Skin epidermis (tissue), 12 donors: ENCODE results near the gene CDC42SE1.
A peak's percentile ranks its signal among the peaks of the same experiment; 100 is the strongest.

Experiments
- H3K27ac ChIP-seq, 21 experiments: fragments of 200-600 bp; sonication (generic) in 11 of 21; one replicate each; pipeline ENCODE4 v1.5.0; 2020; ENCODE audit warnings: mild to moderate bottlenecking in 3 of 21, inconsistent platforms in 2 of 21, moderate library complexity in 2 of 21
- H3K4me3 ChIP-seq, 7 experiments: fragments of 200-600 bp; sonication (generic) in 2 of 7; one replicate each; pipeline ENCODE4 v1.5.0; 2020; ENCODE audit warnings: inconsistent platforms in 2 of 7, mild to moderate bottlenecking in 2 of 7, moderate library complexity in 1 of 7

Gene CDC42SE1

DNA sequence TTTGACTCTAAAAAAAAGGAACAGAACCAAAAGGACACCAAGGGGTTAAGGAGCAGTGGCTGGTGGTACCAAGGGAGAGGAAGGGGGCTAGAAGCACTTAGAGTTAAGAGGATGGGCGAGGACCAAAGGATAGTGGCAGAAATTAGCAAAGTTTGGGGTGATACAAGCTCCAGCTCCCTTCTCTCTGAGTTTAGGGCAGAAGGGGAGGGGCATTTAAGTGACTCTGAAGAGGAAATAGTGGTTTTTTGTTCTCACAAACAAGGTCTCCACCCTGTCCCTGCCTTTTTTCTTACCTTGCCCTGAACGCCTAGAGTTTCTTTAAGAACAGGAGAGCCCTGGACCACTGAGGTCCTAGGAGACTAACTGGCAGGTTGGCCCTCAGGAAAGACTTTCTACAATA is 3.3 kb downstream of the CDC42SE1 start:
- Histone ChIP-seq H3K4me3 (peak overlapping the region in 4 of 7 experiments; percentile 65 to 84 (median 82)), H3K27ac (peak overlapping the region in 19 of 21 experiments; percentile 24 to 100 (median 97))

GRCh38 chr1:151055581-151055980 is 3.8 kb downstream of the CDC42SE1 start:
- Histone ChIP-seq H3K4me3 (peak overlapping the region in 1 of 7 experiments; percentile 84), H3K27ac (peak overlapping the region in 19 of 21 experiments; percentile 6 to 100 (median 97))

DNA sequence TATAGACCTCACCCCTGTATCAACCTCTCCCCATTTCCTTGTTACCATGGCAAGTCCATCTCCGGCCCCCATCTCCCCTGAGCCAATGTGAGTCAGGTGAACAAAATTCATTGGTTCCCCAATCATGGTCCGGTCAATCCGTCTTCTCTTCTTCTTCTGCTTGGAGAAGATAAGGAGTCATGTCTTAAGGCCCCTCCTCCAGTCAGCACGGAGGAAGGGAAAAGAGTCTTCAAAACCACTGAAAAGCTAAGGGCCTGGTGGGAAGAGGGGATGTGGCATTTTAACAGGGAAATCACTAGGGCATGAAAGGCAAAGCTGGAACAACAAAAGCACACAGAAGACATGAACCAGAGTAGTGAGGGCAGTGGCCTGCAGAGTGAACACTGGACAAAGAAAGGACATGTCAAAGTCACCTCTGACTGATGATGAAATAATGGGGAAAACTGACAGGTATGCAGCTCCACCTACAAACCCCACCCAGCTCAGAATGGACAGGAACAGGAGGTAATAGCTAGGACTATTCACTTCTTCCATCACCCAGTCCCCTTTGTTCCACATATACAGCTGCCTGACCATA is 4.4 kb downstream of the CDC42SE1 start:
- H3K4me3 ChIP-seq = peak overlapping the region in 1 of 7 experiments; percentile 84
- H3K27ac ChIP-seq = peak overlapping the region in 16 of 21 experiments; percentile 6 to 100 (median 96)

- no peak overlapping the region for H3K4me3 ChIP-seq
- H3K27ac ChIP-seq = peak overlapping the region in 2 of 21 experiments; percentile 27 to 51
Observed at GRCh38 chr1:151051356-151052009, 7.9 kb downstream of the CDC42SE1 start.

GRCh38 chr1:151050051-151050688 is 9.3 kb downstream of the CDC42SE1 start:
- Histone ChIP-seq H3K4me3 (no peak overlapping the region), H3K27ac (peak overlapping the region in 1 of 21 experiments; percentile 24)

DNA sequence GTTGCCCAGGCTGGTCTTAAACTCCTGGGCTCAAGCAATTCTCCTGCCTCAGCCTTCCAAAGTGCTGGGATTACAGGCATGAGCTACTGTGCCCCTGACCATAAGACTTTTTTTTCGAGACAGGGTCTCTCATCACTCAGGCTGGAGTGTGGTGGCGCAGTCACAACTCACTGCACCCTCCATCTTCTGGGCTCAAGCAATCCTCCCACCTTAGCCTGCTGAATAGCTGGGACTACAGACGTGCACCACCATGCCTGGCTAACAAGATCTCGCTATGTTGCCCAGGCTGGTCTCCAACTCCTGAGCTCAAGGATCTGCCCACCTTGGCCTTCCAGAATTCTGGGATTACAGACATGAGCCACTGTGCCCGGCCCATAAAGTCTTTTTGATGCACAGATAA is 10.0 kb downstream of the CDC42SE1 start:
- peak overlapping the region in 3 of 21 experiments; percentile 24 to 91 (median 89) for H3K27ac ChIP-seq
- H3K4me3 ChIP-seq = no peak overlapping the region

- Histone ChIP-seq H3K4me3 (peak overlapping the region; percentile 47 to 82 (median 71)), H3K27ac (peak overlapping the region in 19 of 21 experiments; percentile 24 to 92 (median 85))
Observed at GRCh38 chr1:151048645-151049032, 10.8 kb downstream of the CDC42SE1 start.

DNA sequence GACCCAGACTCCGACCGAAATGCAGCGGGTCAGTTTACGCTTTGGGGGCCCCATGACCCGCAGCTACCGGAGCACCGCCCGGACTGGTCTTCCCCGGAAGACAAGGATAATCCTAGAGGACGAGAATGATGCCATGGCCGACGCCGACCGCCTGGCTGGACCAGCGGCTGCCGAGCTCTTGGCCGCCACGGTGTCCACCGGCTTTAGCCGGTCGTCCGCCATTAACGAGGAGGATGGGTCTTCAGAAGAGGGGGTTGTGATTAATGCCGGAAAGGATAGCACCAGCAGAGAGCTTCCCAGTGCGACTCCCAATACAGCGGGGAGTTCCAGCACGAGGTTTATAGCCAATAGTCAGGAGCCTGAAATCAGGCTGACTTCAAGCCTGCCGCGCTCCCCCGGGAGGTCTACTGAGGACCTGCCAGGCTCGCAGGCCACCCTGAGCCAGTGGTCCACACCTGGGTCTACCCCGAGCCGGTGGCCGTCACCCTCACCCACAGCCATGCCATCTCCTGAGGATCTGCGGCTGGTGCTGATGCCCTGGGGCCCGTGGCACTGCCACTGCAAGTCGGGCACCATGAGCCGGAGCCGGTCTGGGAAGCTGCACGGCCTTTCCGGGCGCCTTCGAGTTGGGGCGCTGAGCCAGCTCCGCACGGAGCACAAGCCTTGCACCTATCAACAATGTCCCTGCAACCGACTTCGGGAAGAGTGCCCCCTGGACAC is 11.3 kb downstream of the CDC42SE1 start:
- peak overlapping the region; percentile 47 to 82 (median 71) for H3K4me3 ChIP-seq
- peak overlapping the region; percentile 40 to 92 (median 85) for H3K27ac ChIP-seq

GRCh38 chr1:151047591-151047924 is 11.9 kb downstream of the CDC42SE1 start, which contains the start of gene C1orf56:
TSS of gene C1orf56 (plus strand) at chr1:151047751. CDS start at chr1:151047848, 97 bp downstream.
- Histone ChIP-seq H3K4me3 (peak within 1 kb of the TSS; percentile 47 to 82 (median 71)), H3K27ac (peak within 1 kb of the TSS; percentile 40 to 92 (median 85))

- H3K4me3 ChIP-seq = no peak overlapping the region
- H3K27ac ChIP-seq = no peak overlapping the region
Observed at GRCh38 chr1:151043163-151043562, 16.3 kb downstream of the CDC42SE1 start.

DNA sequence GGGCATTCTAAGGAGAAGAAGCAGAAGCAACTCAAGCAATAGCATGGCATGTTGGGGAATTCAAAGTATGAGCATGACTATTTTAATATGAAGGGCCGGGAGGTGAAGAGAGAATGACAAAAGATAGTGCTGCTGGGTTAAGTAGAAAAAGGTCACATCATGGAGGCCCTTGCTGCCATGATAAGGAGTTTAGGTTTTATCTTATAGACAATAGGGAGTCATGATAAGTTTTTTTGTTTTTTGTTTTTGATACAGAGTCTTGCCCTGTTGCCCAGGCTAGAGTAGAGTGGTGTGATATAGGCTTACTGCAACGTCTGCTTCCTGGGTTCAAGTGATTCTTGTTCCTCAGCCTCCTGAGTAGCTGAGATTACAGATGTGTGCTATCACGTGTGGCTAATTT is 19.9 kb downstream of the CDC42SE1 start:
- Histone ChIP-seq H3K4me3 (no peak overlapping the region), H3K27ac (no peak overlapping the region)

- H3K27ac ChIP-seq = peak overlapping the region in 18 of 21 experiments; percentile 21 to 86 (median 64)
- peak overlapping the region in 5 of 7 experiments; percentile 15 to 35 (median 21) for H3K4me3 ChIP-seq
Observed at GRCh38 chr1:151037032-151037431, 22.4 kb downstream of the CDC42SE1 start.

DNA sequence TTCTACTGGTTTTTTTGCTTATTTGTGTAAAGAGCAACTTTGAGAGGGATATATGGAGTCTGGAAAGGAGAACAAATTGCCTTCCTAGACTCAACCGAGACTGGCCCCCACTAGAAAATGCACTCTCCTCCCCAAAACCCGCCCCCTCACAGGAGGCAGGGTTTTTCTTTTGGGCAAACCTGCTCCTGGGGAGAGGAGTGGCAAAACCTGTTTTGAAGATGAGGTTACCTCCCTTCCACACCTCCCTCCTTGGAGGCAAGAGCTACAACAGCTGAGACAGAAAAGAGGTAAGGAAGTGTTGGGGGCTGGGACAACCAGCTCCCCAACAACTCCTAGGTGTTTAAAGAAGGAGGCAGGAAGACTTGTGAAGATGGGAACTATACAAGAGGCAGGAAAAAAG is 23.1 kb downstream of the CDC42SE1 start, which contains the start of gene BNIPL:
BNIPL (plus strand) TSS at position 231 of the 400 bp plus-strand sequence; CDS start at position 371, 140 bp downstream.
- peak within 1 kb of the TSS in 18 of 21 experiments; percentile 27 to 86 (median 64) for H3K27ac ChIP-seq
- H3K4me3 ChIP-seq = peak within 1 kb of the TSS in 5 of 7 experiments; percentile 15 to 35 (median 21)

DNA sequence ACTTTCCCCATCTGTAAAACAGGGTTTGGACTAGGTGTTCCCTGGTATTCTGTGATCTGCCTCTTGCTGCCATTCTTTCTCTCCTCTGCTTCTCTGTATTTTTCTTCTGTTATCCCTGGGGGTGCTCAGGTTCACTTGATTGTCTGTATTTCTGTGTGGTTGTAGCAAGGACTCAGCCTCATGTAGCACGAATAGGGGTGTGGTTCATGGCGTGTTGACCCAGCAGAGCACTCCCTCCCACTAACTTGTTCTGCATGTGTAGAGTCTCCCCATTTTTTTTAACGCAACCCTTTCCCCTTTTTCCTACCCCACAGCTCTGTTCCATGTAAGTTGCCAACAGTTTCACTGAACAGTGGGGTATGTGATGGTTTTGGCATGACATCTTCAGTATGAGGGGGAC is 24.3 kb downstream of the CDC42SE1 start:
- peak overlapping the region in 10 of 21 experiments; percentile 35 to 81 (median 66) for H3K27ac ChIP-seq

GRCh38 chr1:151032164-151032563 is 27.3 kb downstream of the CDC42SE1 start:
- Histone ChIP-seq H3K27ac (no peak overlapping the region), H3K4me3 (no peak overlapping the region)

More for the DNA sequence above, 24.3 kb downstream of the CDC42SE1 start:
- H3K4me3 ChIP-seq = no peak overlapping the region

DNA sequence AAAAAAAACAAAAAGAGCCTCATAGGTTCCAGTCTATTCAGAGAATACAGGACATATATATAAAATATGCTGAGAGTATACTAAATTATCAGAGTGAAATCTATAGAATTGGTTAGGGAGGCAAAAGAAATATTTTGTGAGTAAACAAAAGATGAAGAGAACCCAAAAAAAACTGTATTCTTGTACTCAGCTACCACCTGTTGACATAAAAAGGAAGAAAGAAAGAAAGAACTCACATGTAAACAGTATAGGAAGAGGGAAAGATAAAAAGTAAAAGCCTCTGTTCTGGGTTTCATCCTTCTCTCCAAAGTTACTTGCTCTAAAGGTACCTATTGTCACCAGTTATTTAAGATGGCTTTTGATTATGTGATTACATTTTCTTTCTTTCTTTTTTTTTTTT is 33.0 kb downstream of the CDC42SE1 start:
- no peak overlapping the region for H3K4me3 ChIP-seq
- no peak overlapping the region for H3K27ac ChIP-seq

DNA sequence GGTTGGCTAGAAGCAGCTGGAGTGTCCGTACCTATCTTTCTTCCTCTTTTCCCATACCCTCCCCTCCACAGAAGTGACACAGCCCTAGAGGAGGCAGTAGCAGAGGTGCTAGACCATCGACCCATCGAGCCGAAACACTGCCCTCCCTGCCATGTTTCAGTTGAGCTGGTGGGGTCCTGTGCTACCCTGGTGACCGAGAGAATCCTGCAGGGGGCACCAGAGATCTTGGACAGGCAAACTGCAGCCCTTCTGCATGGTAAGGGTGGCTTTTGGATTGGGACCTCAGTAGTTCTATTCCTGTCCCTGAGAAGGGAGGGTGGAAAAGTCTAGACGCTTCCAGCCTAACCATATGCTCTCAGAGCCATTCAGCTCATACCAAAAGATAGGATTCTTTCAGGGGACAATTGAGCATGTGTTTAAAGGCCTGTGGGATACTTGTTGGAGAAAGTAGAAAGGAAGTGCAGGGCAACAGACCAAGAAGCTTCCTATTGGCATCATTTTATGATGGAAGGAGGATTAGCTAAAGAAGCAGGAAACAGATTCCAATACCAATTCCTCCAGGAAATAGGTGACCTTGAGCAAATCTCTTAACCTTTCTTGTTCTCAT is 34.8 kb downstream of the CDC42SE1 start:
- no peak overlapping the region for H3K4me3 ChIP-seq
- peak overlapping the region in 1 of 21 experiments; percentile 8 for H3K27ac ChIP-seq

DNA sequence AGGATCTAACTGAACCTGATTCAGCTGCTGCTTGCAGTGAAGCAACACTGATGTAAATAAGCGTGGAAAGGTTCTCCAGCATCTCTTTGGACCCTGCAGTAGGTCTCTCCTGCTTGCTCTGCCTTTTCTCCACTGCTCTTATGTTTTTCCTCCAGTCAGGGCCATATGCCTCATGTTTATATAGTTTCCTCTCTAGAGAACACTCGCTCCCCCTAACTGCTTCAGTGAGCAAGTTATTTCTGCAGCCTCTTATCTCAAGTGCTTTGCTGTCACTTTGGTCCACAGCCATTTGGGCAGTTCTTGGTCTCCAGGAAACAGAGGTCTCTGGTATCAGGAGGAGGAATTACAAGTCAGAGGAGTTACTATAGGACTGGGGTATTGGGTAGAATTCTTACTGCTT is 45.9 kb downstream of the CDC42SE1 start:
- no peak overlapping the region for H3K27ac ChIP-seq
- H3K4me3 ChIP-seq = no peak overlapping the region

DNA sequence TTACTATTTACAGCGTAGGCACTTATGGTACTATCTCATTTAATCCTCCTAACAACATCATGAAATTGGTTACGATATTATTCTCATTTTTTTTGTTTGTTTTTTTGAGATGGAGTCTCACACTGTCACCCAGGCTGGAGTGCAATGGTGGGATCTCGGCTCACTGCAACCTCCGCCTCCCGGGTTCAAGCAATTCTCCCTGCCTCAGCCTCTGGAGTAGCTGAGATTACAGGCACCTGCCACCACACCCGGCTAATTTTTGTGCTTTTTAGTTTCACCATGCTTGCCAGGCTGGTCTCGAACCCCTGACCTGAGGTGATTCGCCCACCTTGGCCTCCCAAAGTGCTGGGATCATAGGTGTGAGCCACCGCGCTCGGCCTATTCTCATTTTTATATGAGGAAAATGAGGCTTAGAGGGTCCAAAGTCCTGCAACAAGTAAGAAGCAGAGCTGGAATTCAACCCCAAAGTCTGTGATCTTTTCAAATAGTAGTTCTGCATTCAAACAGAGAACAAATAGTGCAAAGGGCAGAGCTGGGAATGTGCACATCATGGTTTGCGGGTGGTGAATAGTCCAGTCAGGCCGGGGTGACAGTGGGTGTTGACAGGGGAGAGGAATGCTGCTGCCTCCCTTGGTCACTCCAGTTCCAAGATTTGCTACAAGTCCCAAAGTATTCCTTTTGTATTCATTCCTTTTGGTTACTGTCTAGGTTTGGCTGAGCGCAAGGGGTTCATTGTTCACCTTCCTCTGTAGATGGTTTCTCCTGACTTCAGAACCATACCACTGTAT is 46.5 kb downstream of the CDC42SE1 start:
- Histone ChIP-seq H3K4me3 (no peak overlapping the region), H3K27ac (no peak overlapping the region)
